Measurements from ENCODE around the gene GABRB2. TPM values are rescaled to one million over a fixed set of nuclear protein-coding genes. Genes with fewer than 3 reads are reported as not detected.

Gene GABRB2
- total and polyA plus RNA-seq, 12 donors = 0.33 to 18.1 (median 6.6) TPM

GRCh38 chr5:161544350-161544765 lies 2.2 kb downstream of the GABRB2 start:
- peak; percentile 27 to 74 (median 60) for DNase-seq
- Histone ChIP-seq H3K4me1 (replicated peaks in 1 of 2) (peaks cover 5 to 16% of the 10 kb centered on the region in 2 donors), H3K27ac (no peak overlapping the region), H3K27me3 (no peaks in the 10 kb centered on the region), H3K9me3 (replicated peaks in 1 of 3) (no peaks in the 10 kb centered on the region), H3K36me3 (replicated peaks in 1 of 2) (no peaks in the 10 kb centered on the region), H3K4me3 (no peak overlapping the region)
- 2 to 6% (median 4%) methylated on average over 7 of the region's 7 CpGs for WGBS, 4 donors
- TF ChIP-seq CTCF (IDR thresholded peaks at IDR 0.05) = peak; percentile 63 to 80 (median 72)
- no peak for TF ChIP-seq POLR2A (IDR thresholded peaks at IDR 0.05)
- intact Hi-C loops (cut with DNase I) = no loop called here

GRCh38 chr5:161539016-161539415 lies 7.5 kb downstream of the GABRB2 start:
- no peak for DNase-seq
- H3K4me3 ChIP-seq = no peak overlapping the region
- H3K36me3 ChIP-seq (replicated peaks in 1 of 2) = no peaks in the 10 kb centered on the region
- H3K27ac ChIP-seq = no peak overlapping the region
- H3K4me1 ChIP-seq (replicated peaks in 1 of 2) = no peaks in the 10 kb centered on the region
- intact Hi-C loops (cut with DNase I) = no loop called here
- H3K27me3 ChIP-seq = no peaks in the 10 kb centered on the region
- 27 to 36% (median 28%) methylated on average over 1 of the region's 1 CpG for WGBS, 4 donors
- no peaks in the 10 kb centered on the region for H3K9me3 ChIP-seq (replicated peaks in 1 of 3)
- TF ChIP-seq CTCF (IDR thresholded peaks at IDR 0.05) (no peak), POLR2A (IDR thresholded peaks at IDR 0.05) (no peak)

- H3K9me3 ChIP-seq (replicated peaks in 1 of 3) = no peaks in the 10 kb centered on the region
- TF ChIP-seq POLR2A (IDR thresholded peaks at IDR 0.05) (no peak), CTCF (IDR thresholded peaks at IDR 0.05) (peak in 1 of 6 experiments; percentile 27)
- H3K27ac ChIP-seq = no peak overlapping the region
- intact Hi-C loops (cut with DNase I) = no loop called here
- 75 to 90% (median 85%) methylated on average over 2 of the region's 2 CpGs for WGBS, 4 donors
- no peaks in the 10 kb centered on the region for H3K36me3 ChIP-seq (replicated peaks in 1 of 2)
- no peaks in the 10 kb centered on the region for H3K27me3 ChIP-seq
- H3K4me1 ChIP-seq (replicated peaks in 1 of 2) = no peaks in the 10 kb centered on the region
- H3K4me3 ChIP-seq = no peak overlapping the region
- DNase-seq = peak in 1 of 7 donors; percentile 19
Measured at GRCh38 chr5:161535762-161536161, 10.8 kb downstream of the GABRB2 start.

- intact Hi-C loops (cut with DNase I) = no loop called here
Measured at GRCh38 chr5:161530700-161531099, 15.8 kb downstream of the GABRB2 start.

More at GRCh38 chr5:161530700-161531099, 15.8 kb downstream of the GABRB2 start:
- H3K4me1 ChIP-seq (replicated peaks in 1 of 2) = no peaks in the 10 kb centered on the region
- no peaks in the 10 kb centered on the region for H3K27me3 ChIP-seq
- TF ChIP-seq POLR2A (IDR thresholded peaks at IDR 0.05) (no peak), CTCF (IDR thresholded peaks at IDR 0.05) (no peak)
- DNase-seq = no peak
- 52 to 75% (median 62%) methylated on average over 2 of the region's 2 CpGs for WGBS, 4 donors
- no peaks in the 10 kb centered on the region for H3K9me3 ChIP-seq (replicated peaks in 1 of 3)
- no peaks in the 10 kb centered on the region for H3K36me3 ChIP-seq (replicated peaks in 1 of 2)
- H3K27ac ChIP-seq = no peak overlapping the region
- no peak overlapping the region for H3K4me3 ChIP-seq

Measured in adrenal gland (tissue), 12 donors.